ENCODE measurements around the gene ASCL5. TPM values are rescaled to one million over a fixed set of nuclear protein-coding genes. Genes with fewer than 3 reads are reported as not detected.

ASCL5 gene
- total and polyA plus RNA-seq, 2 of the 13 experiments (the other 11 are each of a cell fraction or from before 2014, with no cell fraction given), result not detected

DNA sequence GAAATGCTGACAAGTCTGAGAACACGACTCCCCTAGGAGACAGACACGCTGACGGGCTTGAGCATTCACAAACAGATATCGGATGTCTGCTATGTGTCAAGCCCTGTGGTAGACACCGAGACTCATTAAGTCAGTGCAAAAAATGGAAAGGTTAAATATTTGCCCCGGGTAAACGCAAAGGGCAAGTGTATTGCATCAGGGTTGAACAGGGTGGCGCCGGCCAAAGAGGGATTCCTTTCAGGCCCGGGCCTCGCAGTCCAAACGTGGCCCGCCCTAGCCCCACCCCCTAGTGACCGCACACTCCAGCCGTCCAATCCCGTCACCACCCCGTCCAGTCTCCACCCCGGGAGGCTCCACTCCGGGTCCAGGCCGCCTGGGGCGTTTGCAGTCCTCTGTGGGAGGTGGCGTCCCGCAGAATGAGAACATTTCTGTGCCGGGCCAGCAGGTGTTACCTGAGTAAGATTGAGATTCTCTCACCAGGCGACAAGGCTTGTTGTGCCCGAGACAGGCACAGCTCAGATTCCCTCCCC lies 43.6 kb upstream of the ASCL5 start (continued):
- TF ChIP-seq, protein P1, sequence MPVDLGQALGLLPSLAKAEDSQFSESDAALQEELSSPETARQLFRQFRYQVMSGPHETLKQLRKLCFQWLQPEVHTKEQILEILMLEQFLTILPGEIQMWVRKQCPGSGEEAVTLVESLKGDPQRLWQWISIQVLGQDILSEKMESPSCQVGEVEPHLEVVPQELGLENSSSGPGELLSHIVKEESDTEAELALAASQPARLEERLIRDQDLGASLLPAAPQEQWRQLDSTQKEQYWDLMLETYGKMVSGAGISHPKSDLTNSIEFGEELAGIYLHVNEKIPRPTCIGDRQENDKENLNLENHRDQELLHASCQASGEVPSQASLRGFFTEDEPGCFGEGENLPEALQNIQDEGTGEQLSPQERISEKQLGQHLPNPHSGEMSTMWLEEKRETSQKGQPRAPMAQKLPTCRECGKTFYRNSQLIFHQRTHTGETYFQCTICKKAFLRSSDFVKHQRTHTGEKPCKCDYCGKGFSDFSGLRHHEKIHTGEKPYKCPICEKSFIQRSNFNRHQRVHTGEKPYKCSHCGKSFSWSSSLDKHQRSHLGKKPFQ (CRISPR knock-in tag; IDR thresholded peaks at IDR 0.05; ENCODE audit: insufficient replicate concordance), result peak; percentile 48
- TF ChIP-seq, protein P2, sequence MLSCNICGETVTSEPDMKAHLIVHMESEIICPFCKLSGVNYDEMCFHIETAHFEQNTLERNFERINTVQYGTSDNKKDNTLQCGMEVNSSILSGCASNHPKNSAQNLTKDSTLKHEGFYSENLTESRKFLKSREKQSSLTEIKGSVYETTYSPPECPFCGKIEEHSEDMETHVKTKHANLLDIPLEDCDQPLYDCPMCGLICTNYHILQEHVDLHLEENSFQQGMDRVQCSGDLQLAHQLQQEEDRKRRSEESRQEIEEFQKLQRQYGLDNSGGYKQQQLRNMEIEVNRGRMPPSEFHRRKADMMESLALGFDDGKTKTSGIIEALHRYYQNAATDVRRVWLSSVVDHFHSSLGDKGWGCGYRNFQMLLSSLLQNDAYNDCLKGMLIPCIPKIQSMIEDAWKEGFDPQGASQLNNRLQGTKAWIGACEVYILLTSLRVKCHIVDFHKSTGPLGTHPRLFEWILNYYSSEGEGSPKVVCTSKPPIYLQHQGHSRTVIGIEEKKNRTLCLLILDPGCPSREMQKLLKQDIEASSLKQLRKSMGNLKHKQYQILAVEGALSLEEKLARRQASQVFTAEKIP (CRISPR knock-in tag; IDR thresholded peaks at IDR 0.05; ENCODE audit: borderline replicate concordance), result no peak
- no peak for TF ChIP-seq JDP2 (CRISPR knock-in tag; IDR thresholded peaks at IDR 0.05; ENCODE audit: borderline replicate concordance)
- TF ChIP-seq KLF11 (CRISPR knock-in tag; IDR thresholded peaks at IDR 0.05), result peak; percentile 31; the same call in 1 of the 2 replicates
- no peak for TF ChIP-seq ZNF720 (CRISPR knock-in tag; IDR thresholded peaks at IDR 0.05)
- peak; percentile 90 for TF ChIP-seq MEIS2 (CRISPR knock-in tag; IDR thresholded peaks at IDR 0.05)
- TF ChIP-seq ZNF563 (CRISPR knock-in tag; IDR thresholded peaks at IDR 0.05), result no peak
- TF ChIP-seq, protein P3, sequence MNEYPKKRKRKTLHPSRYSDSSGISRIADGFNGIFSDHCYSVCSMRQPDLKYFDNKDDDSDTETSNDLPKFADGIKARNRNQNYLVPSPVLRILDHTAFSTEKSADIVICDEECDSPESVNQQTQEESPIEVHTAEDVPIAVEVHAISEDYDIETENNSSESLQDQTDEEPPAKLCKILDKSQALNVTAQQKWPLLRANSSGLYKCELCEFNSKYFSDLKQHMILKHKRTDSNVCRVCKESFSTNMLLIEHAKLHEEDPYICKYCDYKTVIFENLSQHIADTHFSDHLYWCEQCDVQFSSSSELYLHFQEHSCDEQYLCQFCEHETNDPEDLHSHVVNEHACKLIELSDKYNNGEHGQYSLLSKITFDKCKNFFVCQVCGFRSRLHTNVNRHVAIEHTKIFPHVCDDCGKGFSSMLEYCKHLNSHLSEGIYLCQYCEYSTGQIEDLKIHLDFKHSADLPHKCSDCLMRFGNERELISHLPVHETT (CRISPR knock-in tag; conservative IDR thresholded peaks at IDR 0.05), result no peak
- peak; percentile 97 for TF ChIP-seq NKX3-1 (CRISPR knock-in tag; IDR thresholded peaks at IDR 0.05)
- TF ChIP-seq, protein P4, sequence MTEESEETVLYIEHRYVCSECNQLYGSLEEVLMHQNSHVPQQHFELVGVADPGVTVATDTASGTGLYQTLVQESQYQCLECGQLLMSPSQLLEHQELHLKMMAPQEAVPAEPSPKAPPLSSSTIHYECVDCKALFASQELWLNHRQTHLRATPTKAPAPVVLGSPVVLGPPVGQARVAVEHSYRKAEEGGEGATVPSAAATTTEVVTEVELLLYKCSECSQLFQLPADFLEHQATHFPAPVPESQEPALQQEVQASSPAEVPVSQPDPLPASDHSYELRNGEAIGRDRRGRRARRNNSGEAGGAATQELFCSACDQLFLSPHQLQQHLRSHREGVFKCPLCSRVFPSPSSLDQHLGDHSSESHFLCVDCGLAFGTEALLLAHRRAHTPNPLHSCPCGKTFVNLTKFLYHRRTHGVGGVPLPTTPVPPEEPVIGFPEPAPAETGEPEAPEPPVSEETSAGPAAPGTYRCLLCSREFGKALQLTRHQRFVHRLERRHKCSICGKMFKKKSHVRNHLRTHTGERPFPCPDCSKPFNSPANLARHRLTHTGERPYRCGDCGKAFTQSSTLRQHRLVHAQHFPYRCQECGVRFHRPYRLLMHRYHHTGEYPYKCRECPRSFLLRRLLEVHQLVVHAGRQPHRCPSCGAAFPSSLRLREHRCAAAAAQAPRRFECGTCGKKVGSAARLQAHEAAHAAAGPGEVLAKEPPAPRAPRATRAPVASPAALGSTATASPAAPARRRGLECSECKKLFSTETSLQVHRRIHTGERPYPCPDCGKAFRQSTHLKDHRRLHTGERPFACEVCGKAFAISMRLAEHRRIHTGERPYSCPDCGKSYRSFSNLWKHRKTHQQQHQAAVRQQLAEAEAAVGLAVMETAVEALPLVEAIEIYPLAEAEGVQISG (CRISPR knock-in tag; IDR thresholded peaks at IDR 0.05), result peak; percentile 67
- TF ChIP-seq, protein P5, sequence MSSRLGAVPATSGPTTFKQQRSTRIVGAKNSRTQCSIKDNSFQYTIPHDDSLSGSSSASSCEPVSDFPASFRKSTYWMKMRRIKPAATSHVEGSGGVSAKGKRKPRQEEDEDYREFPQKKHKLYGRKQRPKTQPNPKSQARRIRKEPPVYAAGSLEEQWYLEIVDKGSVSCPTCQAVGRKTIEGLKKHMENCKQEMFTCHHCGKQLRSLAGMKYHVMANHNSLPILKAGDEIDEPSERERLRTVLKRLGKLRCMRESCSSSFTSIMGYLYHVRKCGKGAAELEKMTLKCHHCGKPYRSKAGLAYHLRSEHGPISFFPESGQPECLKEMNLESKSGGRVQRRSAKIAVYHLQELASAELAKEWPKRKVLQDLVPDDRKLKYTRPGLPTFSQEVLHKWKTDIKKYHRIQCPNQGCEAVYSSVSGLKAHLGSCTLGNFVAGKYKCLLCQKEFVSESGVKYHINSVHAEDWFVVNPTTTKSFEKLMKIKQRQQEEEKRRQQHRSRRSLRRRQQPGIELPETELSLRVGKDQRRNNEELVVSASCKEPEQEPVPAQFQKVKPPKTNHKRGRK (CRISPR knock-in tag; IDR thresholded peaks at IDR 0.05), result no peak
- TF ChIP-seq KLF6 (CRISPR knock-in tag; IDR thresholded peaks at IDR 0.05), result peak; percentile 89
- peak; percentile 56; the same call in 1 of the 2 replicates for TF ChIP-seq NFYC (CRISPR knock-in tag; IDR thresholded peaks at IDR 0.05)
- TF ChIP-seq, protein P6, sequence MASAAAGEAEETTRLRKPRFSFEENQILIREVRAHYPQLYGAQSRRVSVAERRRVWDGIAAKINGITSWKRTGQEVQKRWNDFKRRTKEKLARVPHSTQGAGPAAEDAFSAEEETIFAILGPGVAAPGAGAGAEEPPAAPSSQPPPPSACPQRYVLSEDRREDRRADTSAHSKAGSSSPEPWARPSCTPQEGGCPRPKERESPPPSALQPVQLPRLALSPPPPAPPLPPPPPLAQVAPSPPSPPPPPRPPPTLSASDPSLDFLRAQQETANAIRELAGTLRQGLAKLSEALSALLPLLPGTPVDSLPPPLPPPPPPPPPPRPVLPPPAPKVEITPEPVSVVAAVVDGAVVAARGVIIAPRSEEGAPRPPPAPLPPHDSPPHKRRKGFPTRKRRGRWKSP (CRISPR knock-in tag; IDR thresholded peaks at IDR 0.05), result peak; percentile 84; the same call in 1 of the 2 replicates
- TF ChIP-seq ZC3H13 (CRISPR knock-in tag; IDR thresholded peaks at IDR 0.05), result no peak
- TF ChIP-seq, protein P7, sequence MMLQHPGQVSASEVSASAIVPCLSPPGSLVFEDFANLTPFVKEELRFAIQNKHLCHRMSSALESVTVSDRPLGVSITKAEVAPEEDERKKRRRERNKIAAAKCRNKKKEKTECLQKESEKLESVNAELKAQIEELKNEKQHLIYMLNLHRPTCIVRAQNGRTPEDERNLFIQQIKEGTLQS (CRISPR knock-in tag; IDR thresholded peaks at IDR 0.05), result peak; percentile 89
- TF ChIP-seq HOXA7 (CRISPR knock-in tag; IDR thresholded peaks at IDR 0.05), result no peak
- TF ChIP-seq, protein P8, sequence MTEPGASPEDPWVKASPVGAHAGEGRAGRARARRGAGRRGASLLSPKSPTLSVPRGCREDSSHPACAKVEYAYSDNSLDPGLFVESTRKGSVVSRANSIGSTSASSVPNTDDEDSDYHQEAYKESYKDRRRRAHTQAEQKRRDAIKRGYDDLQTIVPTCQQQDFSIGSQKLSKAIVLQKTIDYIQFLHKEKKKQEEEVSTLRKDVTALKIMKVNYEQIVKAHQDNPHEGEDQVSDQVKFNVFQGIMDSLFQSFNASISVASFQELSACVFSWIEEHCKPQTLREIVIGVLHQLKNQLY (CRISPR knock-in tag; IDR thresholded peaks at IDR 0.05), result peak; percentile 65; the same call in 1 of the 2 replicates
